Tibial nerve (tissue), 4 donors: ENCODE data around the gene ANKFN1. TPM values are rescaled to one million over a fixed set of nuclear protein-coding genes. Genes with fewer than 3 reads are reported as not detected.

Experiments
- DNase-seq, 2 donors: peaks; one replicate each; pipeline ENCODE4 v3.0.0-alpha.2; 2019; ENCODE audit warnings: low spot score in 2 of 2
- H3K27ac ChIP-seq, 4 donors: fragments of 200-600 bp; sonication (generic) in 3 of 4; one replicate each; pipeline ENCODE4 v1.5.1; 2017 to 2019; ENCODE audit warnings: mild to moderate bottlenecking in 1 of 4
- H3K27me3 ChIP-seq, 2 donors: fragments of 200-600 bp; sonication (generic) in 1 of 2; one replicate each; pipeline versions ENCODE4 v1.5.1 to v1.6.0; 2017 to 2019
- H3K36me3 ChIP-seq, 3 donors: fragments of 200-600 bp; sonication (generic); one replicate each; pipeline ENCODE4 v1.5.1; 2018 to 2019
- H3K4me1 ChIP-seq, 4 donors: fragments of 200-600 bp; sonication (generic) in 3 of 4; one replicate each; pipeline ENCODE4 v1.5.1; 2017 to 2019
- H3K4me3 ChIP-seq, 4 donors: fragments of 200-600 bp; sonication (generic) in 3 of 4; one replicate each; pipeline ENCODE4 v1.5.1; 2017 to 2019; ENCODE audit warnings: mild to moderate bottlenecking in 1 of 4, moderate library complexity in 1 of 4
- H3K9me3 ChIP-seq, 4 donors: fragments of 200-600 bp; sonication (generic) in 3 of 4; one replicate each; pipeline ENCODE4 v1.5.1; 2017 to 2019
- EP300 ChIP-seq, 2 donors: sonication (generic); formaldehyde crosslinking; IDR thresholded peaks; one replicate each; pipeline ENCODE4 v1.6.1; 2017; ENCODE audit warnings: antibody characterized with exemption in 2 of 2, mild to moderate bottlenecking in 1 of 2
- POLR2A ChIP-seq, 2 donors: fragments of 450-650 bp; IDR thresholded peaks; one replicate each; pipeline ENCODE4 v1.6.1; 2017; ENCODE audit warnings: antibody characterized with exemption in 2 of 2, mild to moderate bottlenecking in 2 of 2, moderate library complexity in 2 of 2
- WGBS, 2 donors: methylation state at CpG; one replicate each; pipeline ENCODE4 v1.1.5; 2018; 5-methylcytosine and 5-hydroxymethylcytosine counted together
- total RNA-seq, 4 donors: library from RNA; depleted of rRNA; stranded (reverse); fragments of >200 nt; gene quantifications; one replicate each; pipeline ENCODE4 v1.1.0, GENCODE V29; 2016
- TF ChIP-seq, protein P1 (sequence below), 5 experiments: fragments of 200-600 bp in 3 of 5; fragments of 450-650 bp in 2 of 5; sonication (generic) in 3 of 5; IDR thresholded peaks; one replicate each; pipeline ENCODE4 v1.5.1; 2016 to 2019; ENCODE audit warnings: antibody characterized with exemption in 5 of 5, mild to moderate bottlenecking in 3 of 5, moderate library complexity in 2 of 5

Gene ANKFN1
- total RNA-seq, 4 donors from 2014 or later: 0.63 to 6.5 (median 2.1) TPM; not detected in 1

GRCh38 chr17:56247816-56248215 is 94.5 kb downstream of the ANKFN1 start:
- H3K9me3 ChIP-seq: no peaks in the 10 kb centered on the region
- WGBS, 2 donors: 73 to 77% methylated on average over 1 of the region's 1 CpG

GRCh38 chr17:56257075-56257474 is 103.8 kb downstream of the ANKFN1 start:
- H3K4me1 ChIP-seq: no peaks in the 10 kb centered on the region
- DNase-seq: no peak
- 76 to 86% methylated on average over 1 of the region's 1 CpG for whole genome bisulfite sequencing, 2 donors
- no peaks in the 10 kb centered on the region for H3K27me3 ChIP-seq
- TF ChIP-seq, protein P1, sequence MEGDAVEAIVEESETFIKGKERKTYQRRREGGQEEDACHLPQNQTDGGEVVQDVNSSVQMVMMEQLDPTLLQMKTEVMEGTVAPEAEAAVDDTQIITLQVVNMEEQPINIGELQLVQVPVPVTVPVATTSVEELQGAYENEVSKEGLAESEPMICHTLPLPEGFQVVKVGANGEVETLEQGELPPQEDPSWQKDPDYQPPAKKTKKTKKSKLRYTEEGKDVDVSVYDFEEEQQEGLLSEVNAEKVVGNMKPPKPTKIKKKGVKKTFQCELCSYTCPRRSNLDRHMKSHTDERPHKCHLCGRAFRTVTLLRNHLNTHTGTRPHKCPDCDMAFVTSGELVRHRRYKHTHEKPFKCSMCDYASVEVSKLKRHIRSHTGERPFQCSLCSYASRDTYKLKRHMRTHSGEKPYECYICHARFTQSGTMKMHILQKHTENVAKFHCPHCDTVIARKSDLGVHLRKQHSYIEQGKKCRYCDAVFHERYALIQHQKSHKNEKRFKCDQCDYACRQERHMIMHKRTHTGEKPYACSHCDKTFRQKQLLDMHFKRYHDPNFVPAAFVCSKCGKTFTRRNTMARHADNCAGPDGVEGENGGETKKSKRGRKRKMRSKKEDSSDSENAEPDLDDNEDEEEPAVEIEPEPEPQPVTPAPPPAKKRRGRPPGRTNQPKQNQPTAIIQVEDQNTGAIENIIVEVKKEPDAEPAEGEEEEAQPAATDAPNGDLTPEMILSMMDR (IDR thresholded peaks at IDR 0.05): no peak
- TF ChIP-seq POLR2A (IDR thresholded peaks at IDR 0.05) (no peak), EP300 (IDR thresholded peaks at IDR 0.05) (no peak)
- no peak overlapping the region for H3K27ac ChIP-seq
- no peaks in the 10 kb centered on the region for H3K9me3 ChIP-seq
- no peak overlapping the region for H3K4me3 ChIP-seq
- H3K36me3 ChIP-seq: no peaks in the 10 kb centered on the region

More at GRCh38 chr17:56247816-56248215, 94.5 kb downstream of the ANKFN1 start:
- no peaks in the 10 kb centered on the region for H3K4me1 ChIP-seq
- TF ChIP-seq, protein P1 (IDR thresholded peaks at IDR 0.05): no peak
- TF ChIP-seq POLR2A (IDR thresholded peaks at IDR 0.05): no peak
- TF ChIP-seq EP300 (IDR thresholded peaks at IDR 0.05): no peak
- no peak overlapping the region for H3K4me3 ChIP-seq
- no peak overlapping the region for H3K27ac ChIP-seq
- no peak for DNase-seq
- H3K27me3 ChIP-seq: no peaks in the 10 kb centered on the region
- H3K36me3 ChIP-seq: no peaks in the 10 kb centered on the region

DNA sequence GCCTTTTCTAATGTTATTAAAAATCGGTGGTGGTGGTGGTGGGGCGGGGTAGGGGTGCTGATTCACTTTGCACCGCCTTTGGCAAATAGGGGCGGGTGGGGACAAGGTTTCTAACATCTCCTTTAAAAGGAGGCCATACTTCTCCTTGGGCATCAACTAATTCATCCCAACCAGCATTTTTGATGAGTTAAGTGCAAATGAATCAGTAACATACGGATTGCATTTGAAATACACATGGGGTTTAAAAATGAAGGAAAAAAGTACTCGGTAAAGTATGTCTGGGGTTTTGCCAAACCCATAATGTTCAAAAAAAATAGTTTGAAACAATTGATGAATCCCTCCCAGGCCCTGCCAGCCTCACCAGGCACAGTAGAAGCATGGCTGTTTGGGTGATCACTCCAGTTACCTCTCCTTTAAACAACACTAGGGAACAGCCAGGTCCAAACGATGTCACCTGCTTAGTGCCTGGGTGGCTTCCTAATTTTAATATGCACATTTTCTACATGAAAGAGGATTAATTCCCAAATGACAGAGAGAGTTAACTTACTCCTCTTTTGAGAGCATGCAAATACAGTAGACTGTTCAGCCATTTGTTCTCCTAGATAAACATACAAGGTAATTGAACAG is 107.2 kb downstream of the ANKFN1 start:
- 64 to 68% methylated on average over 7 of the region's 7 CpGs for WGBS, 2 donors

GRCh38 chr17:56262803-56263202 is 109.5 kb downstream of the ANKFN1 start:
- H3K4me1 ChIP-seq: no peaks in the 10 kb centered on the region
- WGBS, 2 donors: 85 to 86% methylated on average over 9 of the region's 9 CpGs
- no peak overlapping the region for H3K27ac ChIP-seq
- TF ChIP-seq POLR2A (IDR thresholded peaks at IDR 0.05) (no peak), EP300 (IDR thresholded peaks at IDR 0.05) (no peak)
- TF ChIP-seq, protein P1 (IDR thresholded peaks at IDR 0.05): no peak
- no peaks in the 10 kb centered on the region for H3K27me3 ChIP-seq
- no peak overlapping the region for H3K4me3 ChIP-seq
- H3K36me3 ChIP-seq: no peaks in the 10 kb centered on the region
- no peak for DNase-seq
- no peaks in the 10 kb centered on the region for H3K9me3 ChIP-seq

More for the DNA sequence above, 107.2 kb downstream of the ANKFN1 start:
- Histone ChIP-seq H3K36me3 (no peaks in the 10 kb centered on the region), H3K9me3 (no peaks in the 10 kb centered on the region), H3K27me3 (no peaks in the 10 kb centered on the region), H3K4me1 (no peaks in the 10 kb centered on the region), H3K4me3 (no peak overlapping the region), H3K27ac (no peak overlapping the region)
- TF ChIP-seq EP300 (IDR thresholded peaks at IDR 0.05): no peak
- TF ChIP-seq, protein P1 (IDR thresholded peaks at IDR 0.05): no peak
- no peak for TF ChIP-seq POLR2A (IDR thresholded peaks at IDR 0.05)
- DNase-seq: no peak

DNA sequence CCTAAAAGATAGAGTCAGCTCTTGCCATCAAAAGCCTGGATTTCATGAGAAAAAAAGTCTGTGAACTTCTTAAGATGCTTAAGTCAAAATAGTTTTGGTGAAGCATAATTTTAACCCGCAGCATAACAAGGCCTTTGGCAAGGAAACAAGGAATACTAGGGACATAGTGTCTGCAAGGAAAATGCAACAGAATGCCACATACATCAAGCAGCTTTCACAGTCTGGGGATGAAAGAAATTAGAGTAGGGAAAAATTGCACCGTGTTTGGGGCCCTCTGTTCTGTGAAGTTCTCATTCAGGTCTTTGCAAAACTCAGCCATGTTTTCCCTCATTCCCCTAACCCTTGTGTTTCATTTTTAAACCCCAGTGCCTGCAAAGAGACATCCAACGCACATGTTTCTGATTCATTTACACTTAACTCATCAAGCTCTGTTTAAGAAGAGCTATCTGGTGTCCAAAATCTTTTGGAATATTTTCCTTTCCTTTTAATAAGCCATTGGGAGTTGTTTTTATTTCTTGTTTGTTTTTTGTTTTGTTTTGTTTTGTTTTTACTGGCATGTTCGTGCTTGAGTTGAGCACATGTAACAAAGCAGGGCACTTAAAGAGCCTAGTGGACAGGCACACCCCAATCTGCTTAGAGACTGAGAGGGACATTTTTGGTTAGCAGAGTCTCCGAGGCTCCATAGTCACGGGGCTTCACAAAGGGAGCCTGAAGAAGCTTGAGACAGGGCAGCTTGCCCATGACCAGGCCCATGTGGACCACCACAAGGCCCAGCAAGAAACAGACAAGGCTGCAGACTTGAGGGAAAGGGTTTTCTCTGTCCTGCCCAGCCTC is 116.5 kb downstream of the ANKFN1 start:
- 43 to 44% methylated on average over 6 of the region's 6 CpGs for WGBS, 2 donors
- H3K9me3 ChIP-seq: no peaks in the 10 kb centered on the region
- H3K4me1 ChIP-seq: peaks cover 0 to 6% (median 0%) of the 10 kb centered on the region in 4 donors
- no peak overlapping the region for H3K4me3 ChIP-seq
- H3K36me3 ChIP-seq: no peaks in the 10 kb centered on the region
- peak overlapping the region in 2 of 4 donors; percentile 9 to 58 for H3K27ac ChIP-seq
- TF ChIP-seq POLR2A (IDR thresholded peaks at IDR 0.05) (no peak), EP300 (IDR thresholded peaks at IDR 0.05) (no peak)
- TF ChIP-seq, protein P1 (IDR thresholded peaks at IDR 0.05): no peak
- H3K27me3 ChIP-seq: no peaks in the 10 kb centered on the region
- DNase-seq: no peak
